Lung (tissue), 12 donors: ENCODE data around the gene CDIPT. TPM values are rescaled to one million over a fixed set of nuclear protein-coding genes. Genes with fewer than 3 reads are reported as not detected.

Source experiments
- ATAC-seq: fragments of 200-7000 bp; cut with Tn5 transposase; one replicate; pipeline ENCODE4 v1.9.1; 2020; ENCODE audit warnings: moderate number of reproducible peaks; ENCODE audit not compliant: insufficient read depth, low FRiP score
- DNase-seq, 3 donors: peaks; one replicate each; pipeline ENCODE4 v3.0.0-alpha.2; 2013 to 2017
- H3K27ac ChIP-seq, 2 donors: one replicate each; pipeline ENCODE4 v1.5.1; 2013; ENCODE audit warnings: mild to moderate bottlenecking in 2 of 2, moderate library complexity in 2 of 2, control low read depth in 1 of 2, inconsistent platforms in 1 of 2, low read depth in 1 of 2, low read length in 1 of 2
- H3K27me3 ChIP-seq, 3 donors: one replicate each; pipeline ENCODE4 v1.5.1; 2013; ENCODE audit warnings: low read length in 2 of 3; ENCODE audit not compliant: control insufficient read depth in 3 of 3, insufficient read depth in 3 of 3
- H3K36me3 ChIP-seq, 4 donors: one replicate each; pipeline ENCODE4 v1.5.1; 2013; ENCODE audit warnings: low read length in 4 of 4, mild to moderate bottlenecking in 1 of 4, moderate library complexity in 1 of 4; ENCODE audit not compliant: control insufficient read depth in 4 of 4, insufficient read depth in 4 of 4
- H3K4me1 ChIP-seq, 5 donors: one replicate each; pipeline ENCODE4 v1.5.1; 2013; ENCODE audit warnings: low read length in 5 of 5, mild to moderate bottlenecking in 2 of 5, moderate library complexity in 1 of 5; ENCODE audit not compliant: control insufficient read depth in 5 of 5, insufficient read depth in 5 of 5
- H3K4me3 ChIP-seq: one replicate; pipeline ENCODE4 v1.5.1; 2013; ENCODE audit warnings: mild to moderate bottlenecking, control low read depth, moderate library complexity
- H3K9ac ChIP-seq, 2 donors: one replicate each; pipeline ENCODE4 v1.5.1; 2013; ENCODE audit warnings: low read length in 2 of 2, control low read depth in 1 of 2; ENCODE audit not compliant: insufficient read depth in 1 of 2
- H3K9me3 ChIP-seq, 4 donors: one replicate each; pipeline ENCODE4 v1.5.1; 2013; ENCODE audit warnings: low read length in 3 of 4, mild to moderate bottlenecking in 1 of 4, moderate library complexity in 1 of 4; ENCODE audit not compliant: control insufficient read depth in 4 of 4, insufficient read depth in 3 of 4
- WGBS, 2 donors: extraction: QIAGEN DNeasy Blood & Tissue Kit; methylation state at CpG; one replicate each; pipeline ENCODE4 v1.1.7; 2013; 5-methylcytosine and 5-hydroxymethylcytosine counted together
- polyA plus RNA-seq, 2 donors: library from polyadenylated mRNA; stranded (reverse); fragments of 200-250 nt; gene quantifications; one replicate each; pipeline ENCODE4 v1.2.1, GENCODE V29; 2013
- total RNA-seq, 2 donors: library from RNA; depleted of rRNA in 1 of 2; stranded (reverse); fragments of >200 nt in 1 of 2; gene quantifications; one replicate each; pipeline ENCODE4 v1.2.1, GENCODE V29; 2014 to 2021
- TF ChIP-seq, protein P1 (sequence below): IDR thresholded peaks from 2 replicates; pipeline ENCODE4 v1.5.1; 2012; ENCODE audit warnings: mild to moderate bottlenecking; ENCODE audit errors: control extremely low read depth, extremely low read depth
- donor health status: control.
- donor health status: control.
- donor health status: Bipolar disorder and iron deficiency.
- donor health status: healthy.
- donor health status: DM: yes; HTN: yes; CAD: no.

The CDIPT gene
- total and polyA plus RNA-seq, 4 donors = 66.9 to 105 (median 73.3) TPM

DNA sequence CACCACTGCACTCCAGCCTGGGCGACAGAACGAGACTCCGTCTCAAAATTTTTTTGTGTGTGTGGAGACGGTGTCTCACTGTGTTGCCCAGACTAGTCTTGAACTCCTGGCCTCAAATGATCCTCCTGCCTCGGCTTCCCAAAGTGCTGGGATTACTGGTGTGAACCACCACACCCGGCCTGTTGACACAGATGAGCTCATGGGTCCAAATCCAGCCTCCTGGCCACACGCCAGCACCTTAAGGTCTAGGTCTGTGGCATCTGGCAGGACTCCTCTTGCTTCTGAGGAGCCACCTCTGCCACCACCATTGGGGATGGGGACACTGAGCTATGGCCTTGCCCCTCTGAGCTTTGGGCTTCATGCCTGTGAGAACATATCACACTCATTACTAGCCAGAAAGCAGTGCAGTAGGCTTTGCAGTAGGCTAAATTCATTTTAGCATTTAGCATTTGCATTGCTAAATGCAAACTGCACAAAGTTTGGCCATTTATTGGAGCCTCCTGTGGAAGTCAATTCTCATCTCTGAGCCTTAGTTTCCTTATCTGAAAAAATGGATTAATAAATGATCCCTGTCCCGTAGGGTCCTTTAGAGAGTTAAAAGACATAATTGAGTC lies 5.5 kb upstream of the CDIPT start:
- Histone ChIP-seq H3K36me3 (no peaks in the 10 kb centered on the region), H3K9me3 (no peaks in the 10 kb centered on the region), H3K27ac (no peak overlapping the region), H3K9ac (no peak overlapping the region), H3K4me3 (no peak overlapping the region), H3K4me1 (peaks cover 0 to 3% (median 0%) of the 10 kb centered on the region in 5 donors), H3K27me3 (no peaks in the 10 kb centered on the region)
- DNase-seq = no peak
- TF ChIP-seq, protein P1, sequence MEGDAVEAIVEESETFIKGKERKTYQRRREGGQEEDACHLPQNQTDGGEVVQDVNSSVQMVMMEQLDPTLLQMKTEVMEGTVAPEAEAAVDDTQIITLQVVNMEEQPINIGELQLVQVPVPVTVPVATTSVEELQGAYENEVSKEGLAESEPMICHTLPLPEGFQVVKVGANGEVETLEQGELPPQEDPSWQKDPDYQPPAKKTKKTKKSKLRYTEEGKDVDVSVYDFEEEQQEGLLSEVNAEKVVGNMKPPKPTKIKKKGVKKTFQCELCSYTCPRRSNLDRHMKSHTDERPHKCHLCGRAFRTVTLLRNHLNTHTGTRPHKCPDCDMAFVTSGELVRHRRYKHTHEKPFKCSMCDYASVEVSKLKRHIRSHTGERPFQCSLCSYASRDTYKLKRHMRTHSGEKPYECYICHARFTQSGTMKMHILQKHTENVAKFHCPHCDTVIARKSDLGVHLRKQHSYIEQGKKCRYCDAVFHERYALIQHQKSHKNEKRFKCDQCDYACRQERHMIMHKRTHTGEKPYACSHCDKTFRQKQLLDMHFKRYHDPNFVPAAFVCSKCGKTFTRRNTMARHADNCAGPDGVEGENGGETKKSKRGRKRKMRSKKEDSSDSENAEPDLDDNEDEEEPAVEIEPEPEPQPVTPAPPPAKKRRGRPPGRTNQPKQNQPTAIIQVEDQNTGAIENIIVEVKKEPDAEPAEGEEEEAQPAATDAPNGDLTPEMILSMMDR = no peak
- no peak for ATAC-seq
- WGBS, 2 donors = 83 to 92% methylated on average over 8 of the region's 8 CpGs

DNA sequence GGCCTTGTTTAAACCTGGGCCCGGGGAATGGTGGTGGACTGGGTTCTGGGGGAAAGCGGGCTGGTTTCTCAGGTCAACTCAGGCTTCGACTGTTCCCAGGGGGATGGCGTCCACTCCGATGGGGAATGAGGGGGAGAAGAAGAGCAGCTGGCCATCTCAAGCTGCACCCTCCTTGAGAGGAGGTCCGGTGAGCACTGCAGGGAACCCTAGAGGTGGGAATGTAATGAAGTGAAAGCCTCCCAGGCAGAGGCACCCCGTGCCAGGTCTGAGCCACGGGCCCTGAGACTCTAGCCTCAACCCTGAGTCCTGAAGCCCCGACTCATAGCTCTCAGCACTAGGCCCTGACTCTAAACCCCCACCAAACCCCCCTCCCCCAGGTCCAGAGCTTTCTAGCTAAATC lies 1.2 kb upstream of the CDIPT start:
- Histone ChIP-seq H3K27ac (no peak overlapping the region), H3K27me3 (no peaks in the 10 kb centered on the region), H3K9ac (no peak overlapping the region), H3K4me3 (no peak overlapping the region), H3K36me3 (peaks cover 0 to 14% (median 11%) of the 10 kb centered on the region in 4 donors), H3K9me3 (no peaks in the 10 kb centered on the region), H3K4me1 (peaks cover 0 to 10% (median 2%) of the 10 kb centered on the region in 5 donors)
- no peak for DNase-seq
- 82 to 85% methylated on average over 9 of the region's 9 CpGs for WGBS, 2 donors
- ATAC-seq = no peak
- TF ChIP-seq, protein P1 = no peak

DNA sequence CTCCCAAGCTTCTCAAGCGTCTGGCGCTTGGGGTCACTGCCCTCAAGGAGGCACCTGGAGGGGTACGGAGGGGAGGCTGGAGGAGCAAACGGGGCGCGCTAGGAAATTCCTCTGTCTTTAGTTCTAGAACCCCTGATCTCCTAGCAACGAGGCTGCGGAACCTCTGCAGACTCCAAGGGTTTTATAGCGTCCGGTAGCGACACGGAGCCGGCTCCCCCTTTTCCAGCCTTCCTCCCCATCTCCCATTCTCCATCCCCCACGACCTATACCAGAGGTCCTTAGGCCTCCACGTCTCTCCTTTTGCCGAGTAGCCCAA lies 601 bp upstream of the CDIPT start:
- H3K4me3 ChIP-seq = no peak overlapping the region

More for the DNA sequence above, 601 bp upstream of the CDIPT start:
- ATAC-seq (no peak), DNase-seq (no peak)
- 37 to 38% methylated on average over 16 of the region's 16 CpGs for WGBS, 2 donors
- H3K9me3 ChIP-seq = no peaks in the 10 kb centered on the region
- no peaks in the 10 kb centered on the region for H3K27me3 ChIP-seq
- H3K27ac ChIP-seq = no peak overlapping the region
- peaks cover 0 to 10% (median 2%) of the 10 kb centered on the region in 5 donors for H3K4me1 ChIP-seq
- no peak overlapping the region for H3K9ac ChIP-seq
- H3K36me3 ChIP-seq = peaks cover 0 to 20% (median 14%) of the 10 kb centered on the region in 4 donors
- TF ChIP-seq, protein P1 = no peak
